Measurements from ENCODE around the gene GPR89B.
"Not testable (repeated sequence)": the region's sequence is repeated elsewhere in the genome, so short reads cannot be mapped to it uniquely, and the experiment has no call there.

The GPR89B gene

DNA sequence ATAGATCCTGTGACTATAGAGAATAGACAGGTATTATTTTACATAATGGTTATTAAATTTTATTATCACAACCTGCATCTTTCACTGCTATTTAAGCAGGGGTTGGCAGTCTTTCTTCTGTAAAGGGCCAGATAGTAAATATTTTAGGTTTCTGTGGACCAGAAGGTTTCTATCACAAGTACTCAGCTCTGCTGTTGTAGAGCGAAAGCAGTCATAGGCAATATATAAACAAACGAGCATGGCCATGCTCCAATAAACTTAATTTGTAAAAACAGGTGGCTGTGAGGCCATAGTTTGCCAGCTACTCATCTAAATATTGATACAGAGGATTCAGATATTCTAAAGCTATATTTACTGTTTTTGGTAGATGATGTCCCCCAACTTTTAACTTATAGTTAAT, 12.2 kb downstream of the GPR89B start:
- not testable (repeated sequence) for DNase-seq (ENCODE audit: low read depth in 2 of 2)

DNA sequence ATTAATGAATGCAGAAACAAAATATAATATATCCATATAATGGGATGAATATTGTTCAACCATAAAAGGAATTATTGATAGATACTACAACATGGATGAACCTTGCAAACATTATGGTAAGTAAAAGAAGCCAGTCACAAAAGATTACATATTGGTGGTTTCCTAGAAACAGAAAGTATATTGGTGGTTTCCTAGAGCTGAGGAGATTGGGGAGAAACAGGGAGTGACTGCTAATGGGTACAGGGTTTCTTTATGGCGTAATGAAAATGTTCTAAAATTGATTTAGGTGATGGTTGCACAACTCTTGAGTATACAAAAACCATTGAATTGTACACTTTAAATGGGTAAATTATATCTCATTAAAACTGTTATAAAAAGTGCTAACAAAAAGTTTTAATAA, 14.3 kb downstream of the GPR89B start:
- not testable (repeated sequence) for DNase-seq (ENCODE audit: low read depth in 2 of 2)

DNA sequence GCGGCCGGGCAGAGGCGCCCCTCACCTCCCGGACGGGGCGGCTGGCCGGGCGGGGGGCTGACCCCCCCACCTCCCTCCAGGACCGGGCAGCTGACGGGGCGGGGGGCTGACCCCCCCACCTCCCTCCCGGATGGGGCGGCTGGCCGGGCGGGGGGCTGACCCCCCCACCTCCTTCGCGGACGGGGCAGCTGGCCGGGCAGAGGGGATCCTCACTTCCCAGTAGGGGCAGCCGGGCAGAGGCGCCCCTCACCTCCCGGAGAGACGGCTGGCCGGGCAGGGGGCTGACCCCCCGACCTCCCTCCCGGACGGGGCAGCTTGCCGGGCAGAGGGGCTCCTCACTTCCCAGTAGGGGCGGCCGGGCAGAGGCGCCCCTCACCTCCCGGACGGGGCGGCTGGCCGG, 21.3 kb downstream of the GPR89B start:
- DNase-seq (ENCODE audit: low read depth in 2 of 2): not testable (repeated sequence)

DNA sequence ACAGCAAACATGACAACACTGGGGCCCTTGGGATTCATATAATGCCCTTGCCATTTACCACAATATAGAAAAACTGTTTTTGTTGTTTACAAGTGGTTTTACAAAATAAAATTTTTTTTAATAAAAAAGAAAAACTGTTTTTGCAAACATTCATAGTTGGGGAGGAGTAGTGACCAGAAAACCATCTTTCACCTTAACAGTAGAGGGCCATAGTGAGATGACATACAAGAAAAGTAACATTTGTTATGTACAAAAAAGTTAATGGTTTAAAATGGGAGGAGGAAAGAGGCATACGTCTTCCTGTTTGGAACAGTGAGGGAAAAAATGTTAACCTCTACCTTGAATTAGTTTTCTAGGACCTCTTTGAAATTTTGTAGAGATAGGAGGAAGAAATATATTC, 30.7 kb downstream of the GPR89B start:
- DNase-seq (ENCODE audit: low read depth in 2 of 2): not testable (repeated sequence)

DNA sequence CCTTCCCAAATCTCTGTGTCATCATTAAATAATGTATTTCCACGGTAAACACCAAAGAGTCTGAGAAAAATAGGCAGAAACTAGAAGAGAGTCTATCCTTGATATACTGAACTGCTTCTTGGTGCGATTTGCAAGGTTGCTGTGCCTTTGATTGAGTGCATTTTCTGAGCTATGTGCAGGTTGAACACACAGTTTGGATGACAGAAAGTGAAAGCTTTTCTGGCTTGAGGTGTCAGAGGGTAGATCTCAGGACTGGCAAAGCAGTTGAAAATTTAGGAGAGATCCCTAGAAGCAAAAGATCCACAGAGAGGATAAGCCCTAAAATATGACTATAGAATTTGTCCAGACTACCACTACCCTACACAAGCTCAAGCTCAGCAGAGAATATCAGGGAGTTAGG, 31.5 kb downstream of the GPR89B start:
- DNase-seq (ENCODE audit: low read depth in 2 of 2): not testable (repeated sequence)

DNA sequence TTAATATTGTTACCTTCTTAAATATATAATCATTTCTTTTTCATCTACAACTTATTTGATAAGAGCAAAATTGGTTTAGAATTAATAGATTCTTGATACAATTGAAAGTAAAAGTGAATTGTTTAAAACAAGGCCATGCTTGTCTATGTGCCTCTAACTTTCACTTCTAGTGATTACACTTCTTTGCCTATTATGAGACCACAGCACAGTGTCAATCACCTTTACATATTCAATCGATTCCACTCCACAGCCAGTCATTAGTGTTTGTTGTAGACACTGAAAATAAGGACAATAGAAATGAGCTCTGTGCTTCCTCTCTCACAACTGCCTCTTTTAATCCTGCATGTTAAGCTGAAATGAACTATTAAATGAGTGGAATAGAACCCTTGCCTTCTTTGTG, 36.4 kb downstream of the GPR89B start:
- not testable (repeated sequence) for DNase-seq (ENCODE audit: low read depth in 2 of 2)

DNA sequence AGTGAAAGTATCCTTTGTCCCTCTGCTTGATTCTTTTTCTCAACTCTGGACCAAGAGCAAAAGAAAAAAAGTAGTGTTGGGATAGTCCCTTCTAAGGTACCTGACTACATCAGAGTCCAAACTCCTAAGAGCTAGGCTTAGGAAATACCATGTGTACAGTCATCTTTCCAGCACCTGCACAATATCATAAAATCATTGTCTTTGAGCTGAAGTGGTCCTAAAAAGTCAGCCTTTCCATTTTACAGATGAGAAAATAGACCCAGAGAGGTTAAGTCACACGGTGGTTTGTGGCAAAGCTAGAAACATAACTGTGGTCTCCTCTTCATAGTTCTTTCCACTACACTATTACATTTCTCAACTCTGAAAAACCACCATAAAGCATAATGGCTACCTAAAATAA, 38.4 kb downstream of the GPR89B start:
- DNase-seq (ENCODE audit: low read depth in 2 of 2): not testable (repeated sequence)

DNA sequence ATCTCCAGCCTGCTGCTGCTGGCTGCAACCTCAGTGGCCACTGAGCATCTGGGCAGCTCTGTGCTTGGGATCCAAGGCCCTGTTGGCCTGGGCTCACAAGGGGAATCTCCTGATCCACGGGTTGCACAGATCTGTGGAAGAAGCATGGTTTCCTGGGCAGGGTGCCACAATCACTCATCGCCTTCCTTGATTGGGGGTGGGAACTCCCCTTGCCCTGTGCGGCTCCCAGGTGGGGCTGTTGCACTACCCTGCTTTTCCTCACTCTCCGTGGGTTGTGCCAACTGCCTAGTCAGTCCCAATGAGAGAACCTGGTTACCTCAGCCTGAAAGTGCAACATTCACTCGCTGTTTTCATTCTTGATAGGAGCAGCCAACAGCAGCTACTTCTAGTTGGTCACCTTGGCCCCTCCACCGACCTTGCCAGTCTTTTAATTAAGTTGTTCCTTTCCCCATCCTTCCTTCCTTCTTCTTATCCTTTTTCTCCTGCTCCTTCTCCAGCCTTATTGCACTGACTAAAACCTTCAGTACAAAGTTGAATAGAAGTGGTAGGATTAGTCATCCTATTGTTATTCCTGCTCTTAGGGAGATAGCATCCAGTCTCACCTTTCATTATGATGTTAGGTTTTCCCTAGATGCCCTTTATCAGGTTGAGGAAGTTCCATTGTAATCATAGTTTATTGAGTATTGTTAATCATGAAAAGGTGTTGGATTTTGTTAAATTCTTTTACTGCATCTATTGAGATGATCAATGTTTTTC, 50.9 kb downstream of the GPR89B start:
- not testable (repeated sequence) for DNase-seq (ENCODE audit: low read depth in 2 of 2)

DNA sequence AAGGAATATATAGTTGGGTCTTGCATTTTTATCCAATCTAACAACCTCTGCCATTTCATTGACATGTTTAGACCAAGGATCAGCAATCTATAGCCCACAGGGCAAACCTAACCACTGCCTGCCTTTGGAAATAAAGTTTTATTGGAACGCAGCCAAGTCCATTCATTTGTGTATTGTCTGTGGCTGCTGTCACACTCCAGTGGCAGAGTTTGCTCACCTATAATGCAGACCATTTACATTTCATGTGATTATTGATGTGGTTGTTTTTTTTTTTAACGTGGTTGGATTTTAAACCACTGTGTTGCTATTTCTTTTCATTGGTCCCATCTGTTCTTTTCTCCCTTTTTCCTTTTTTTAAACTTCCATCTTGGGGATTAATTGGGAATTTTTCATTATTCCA, 57.2 kb downstream of the GPR89B start:
- DNase-seq (ENCODE audit: low read depth in 2 of 2): not testable (repeated sequence)

DNA sequence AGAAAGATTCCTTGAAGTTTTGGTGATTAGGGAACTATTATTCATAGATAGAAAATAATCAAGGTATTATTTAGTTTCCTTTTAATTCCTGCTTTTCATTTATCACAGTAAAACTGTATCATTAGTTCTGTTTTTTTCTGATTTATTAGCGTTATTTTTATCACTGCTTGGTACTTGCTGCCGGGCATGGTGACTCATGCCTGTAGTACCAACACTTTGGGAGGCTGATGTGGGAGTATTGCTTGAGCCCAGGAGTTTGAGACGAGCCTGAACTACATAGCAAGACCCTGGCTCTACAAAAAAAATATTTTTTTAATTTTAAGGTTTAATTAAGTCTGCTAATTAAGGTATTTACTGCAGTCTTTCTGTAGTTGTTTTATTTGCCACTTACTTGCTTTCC, 59.7 kb downstream of the GPR89B start:
- DNase-seq (ENCODE audit: low read depth in 2 of 2): not testable (repeated sequence)

DNA sequence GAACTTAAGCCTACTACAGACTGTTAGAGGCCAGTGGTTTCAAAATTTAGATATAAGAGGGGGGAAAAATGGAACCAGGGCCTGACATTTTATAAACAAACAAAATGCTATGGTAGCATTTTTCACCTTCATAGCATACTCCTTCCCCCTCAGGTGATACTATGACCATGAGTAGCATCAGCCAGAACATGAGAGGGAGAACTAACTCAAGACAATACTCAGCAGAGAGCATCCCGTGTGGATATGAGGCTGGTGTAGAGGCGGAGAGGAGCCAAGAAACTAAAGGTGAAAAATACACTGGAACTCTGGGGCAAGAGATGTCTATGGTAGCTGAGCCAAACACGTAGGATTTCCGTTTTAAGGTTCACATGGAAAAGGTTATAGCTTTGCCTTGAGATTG, 64.7 kb downstream of the GPR89B start:
- DNase-seq (ENCODE audit: low read depth in 2 of 2): not testable (repeated sequence)

DNA sequence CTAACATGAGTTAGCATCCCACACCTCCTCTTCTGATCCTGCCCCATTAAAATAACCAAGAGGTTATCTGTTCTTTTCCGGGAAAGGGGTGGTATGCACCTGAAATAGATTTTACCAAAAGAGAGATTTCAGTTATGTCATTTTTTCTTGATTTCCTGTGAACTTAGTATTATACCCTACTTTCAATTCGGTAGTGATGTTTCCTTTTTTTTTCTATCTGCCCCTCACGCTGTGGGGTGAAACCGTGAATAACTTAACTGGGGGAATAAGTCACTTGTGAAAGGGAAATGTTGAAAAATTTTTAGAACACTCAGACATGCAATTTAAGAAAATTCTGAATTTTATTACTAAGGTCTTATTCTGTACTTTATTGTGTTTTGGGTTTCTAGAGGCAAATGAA, 65.2 kb downstream of the GPR89B start:
- DNase-seq (ENCODE audit: low read depth in 2 of 2): not testable (repeated sequence)

DNA sequence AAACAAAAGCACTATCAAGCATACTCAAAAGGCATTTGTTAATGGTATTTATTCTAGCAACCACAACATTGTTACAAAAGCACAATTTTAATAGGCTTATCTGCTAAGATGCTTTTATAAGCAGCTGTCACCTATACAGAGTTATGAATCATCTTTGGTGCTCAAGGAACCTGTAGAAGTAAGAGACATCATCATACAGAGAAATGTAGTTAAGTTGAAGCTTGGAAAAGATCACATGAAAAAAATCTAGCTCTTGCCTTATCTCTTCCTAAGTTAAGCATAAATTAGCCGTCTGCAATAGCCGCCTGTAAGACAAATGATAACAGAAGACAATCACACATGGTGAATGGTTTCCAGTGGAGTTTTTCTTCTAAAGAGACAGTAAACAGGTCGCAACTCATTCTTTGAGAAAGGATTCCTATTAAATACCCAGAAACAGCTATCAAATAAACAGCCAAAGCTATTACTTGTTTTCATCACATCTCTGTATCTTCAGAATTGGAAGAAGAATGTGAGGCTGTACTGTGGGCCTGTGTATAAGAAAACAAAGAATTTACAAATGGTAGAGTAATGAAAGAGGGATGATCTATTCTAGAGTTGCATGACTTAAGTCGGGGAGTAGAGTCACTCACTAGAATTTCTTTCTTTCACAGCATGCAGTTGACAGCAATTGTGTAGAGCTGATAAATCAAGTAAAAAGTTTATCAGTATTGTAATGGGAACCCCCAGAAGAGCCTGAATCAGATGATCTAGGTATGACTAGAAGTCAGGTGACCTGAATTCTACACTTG, 65.8 kb downstream of the GPR89B start:
- not testable (repeated sequence) for DNase-seq (ENCODE audit: low read depth in 2 of 2)

DNA sequence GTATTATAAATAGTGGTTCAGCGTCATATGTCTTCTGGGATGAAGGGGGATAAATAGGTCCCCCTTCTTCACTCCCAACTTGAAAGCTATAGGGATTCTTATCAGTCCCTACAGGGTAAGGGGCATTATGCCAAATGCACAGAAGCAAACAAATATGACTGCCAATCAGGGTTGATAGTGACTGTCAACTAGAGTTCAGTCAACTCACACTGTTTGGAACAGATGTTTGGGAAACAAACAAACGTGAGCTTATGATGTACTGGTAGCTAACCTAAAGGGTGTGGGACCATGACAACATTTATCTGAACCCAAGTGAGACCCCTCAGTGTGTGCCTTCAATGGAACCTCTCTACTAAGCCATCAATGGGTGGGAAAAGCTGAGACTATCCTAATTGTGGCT, 67.9 kb downstream of the GPR89B start:
- DNase-seq (ENCODE audit: low read depth in 2 of 2): not testable (repeated sequence)

DNA sequence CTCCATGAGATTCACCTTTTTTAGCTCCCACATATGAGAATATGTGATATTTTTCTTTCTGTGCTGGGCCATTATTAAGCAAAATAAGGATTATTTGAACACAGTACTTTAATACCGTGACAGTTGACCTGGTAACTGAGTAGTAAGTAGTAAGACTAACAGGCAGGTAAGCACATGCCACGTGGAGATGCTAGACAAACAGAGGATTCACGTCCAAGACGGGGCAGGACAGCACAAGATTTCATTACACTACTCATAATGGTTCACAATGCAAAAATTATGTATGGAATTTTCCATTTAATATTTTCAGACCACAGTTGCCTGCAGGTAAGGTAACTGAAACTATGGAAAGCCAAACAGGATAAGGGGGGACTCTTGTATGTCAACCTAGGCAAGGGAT, 79.5 kb downstream of the GPR89B start:
- not testable (repeated sequence) for DNase-seq (ENCODE audit: low read depth in 2 of 2)

DNA sequence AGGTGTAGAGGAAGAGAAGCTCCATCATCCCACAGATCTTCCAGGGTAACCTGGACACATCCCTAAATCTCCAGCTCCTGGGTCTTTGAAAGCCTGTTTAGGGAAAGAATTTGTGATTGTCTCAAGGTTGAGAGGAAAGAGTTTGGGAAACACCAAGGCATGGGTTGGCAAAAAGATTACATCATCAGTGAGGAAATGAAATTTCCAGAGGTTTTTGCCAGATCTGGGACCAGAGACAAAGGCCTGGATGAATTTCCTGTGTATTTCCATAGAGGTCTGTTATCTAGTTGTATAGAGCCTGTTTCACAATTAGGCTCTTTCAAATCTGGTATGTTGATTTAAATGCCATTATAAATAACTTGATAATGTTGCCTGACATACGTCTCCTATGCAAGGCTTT, 82.3 kb downstream of the GPR89B start:
- no peak for DNase-seq (ENCODE audit: low read depth in 2 of 2)

DNA sequence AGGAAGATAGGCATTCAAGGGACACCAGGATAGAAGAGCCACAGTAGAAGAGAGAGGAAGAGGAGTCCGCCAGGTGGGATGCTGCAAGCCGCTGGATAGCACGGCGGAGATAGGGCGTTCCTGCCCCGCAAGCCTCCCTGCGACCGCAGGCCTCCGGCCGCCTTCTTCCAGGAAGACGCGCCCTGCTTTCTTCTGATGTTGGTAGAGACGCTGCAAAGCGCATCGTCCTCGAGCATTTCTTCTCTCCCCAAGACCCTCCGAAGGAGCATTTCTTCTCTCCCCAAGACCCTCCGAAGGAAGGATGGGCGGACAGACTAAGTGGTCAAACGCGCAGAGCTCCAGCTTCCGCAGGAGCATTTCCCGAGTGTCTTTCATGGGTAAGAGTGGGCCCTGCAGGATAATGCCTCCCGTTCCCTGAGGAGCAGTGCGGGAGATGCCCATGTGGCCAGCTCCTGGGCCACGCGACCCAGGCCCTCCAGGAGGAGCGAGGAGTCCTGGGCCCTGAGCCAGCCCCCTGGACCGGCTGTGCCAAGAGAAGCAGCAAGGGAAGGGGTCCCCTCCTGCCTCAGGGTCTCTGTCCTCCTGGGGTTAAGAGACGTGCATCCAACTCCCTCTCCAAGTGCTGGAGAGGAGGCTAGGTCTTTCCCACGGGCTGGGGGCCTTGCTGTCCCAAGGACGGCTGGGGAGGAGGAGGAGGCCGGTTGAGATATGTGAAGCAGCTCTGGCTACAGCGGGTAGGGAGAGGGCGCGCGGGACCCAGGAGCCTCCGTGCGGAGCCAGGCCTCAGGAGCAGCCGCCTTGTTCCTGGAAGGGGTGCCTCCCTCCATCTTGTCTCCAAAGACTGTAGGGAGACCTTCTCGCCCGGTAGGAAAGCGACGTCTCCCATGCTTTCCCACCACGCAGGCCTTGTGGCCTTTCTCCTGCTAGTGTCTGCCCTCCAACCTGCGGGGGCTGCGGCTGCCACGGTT, 85.2 kb downstream of the GPR89B start:
- not testable (repeated sequence) for DNase-seq (ENCODE audit: low read depth in 2 of 2)

DNA sequence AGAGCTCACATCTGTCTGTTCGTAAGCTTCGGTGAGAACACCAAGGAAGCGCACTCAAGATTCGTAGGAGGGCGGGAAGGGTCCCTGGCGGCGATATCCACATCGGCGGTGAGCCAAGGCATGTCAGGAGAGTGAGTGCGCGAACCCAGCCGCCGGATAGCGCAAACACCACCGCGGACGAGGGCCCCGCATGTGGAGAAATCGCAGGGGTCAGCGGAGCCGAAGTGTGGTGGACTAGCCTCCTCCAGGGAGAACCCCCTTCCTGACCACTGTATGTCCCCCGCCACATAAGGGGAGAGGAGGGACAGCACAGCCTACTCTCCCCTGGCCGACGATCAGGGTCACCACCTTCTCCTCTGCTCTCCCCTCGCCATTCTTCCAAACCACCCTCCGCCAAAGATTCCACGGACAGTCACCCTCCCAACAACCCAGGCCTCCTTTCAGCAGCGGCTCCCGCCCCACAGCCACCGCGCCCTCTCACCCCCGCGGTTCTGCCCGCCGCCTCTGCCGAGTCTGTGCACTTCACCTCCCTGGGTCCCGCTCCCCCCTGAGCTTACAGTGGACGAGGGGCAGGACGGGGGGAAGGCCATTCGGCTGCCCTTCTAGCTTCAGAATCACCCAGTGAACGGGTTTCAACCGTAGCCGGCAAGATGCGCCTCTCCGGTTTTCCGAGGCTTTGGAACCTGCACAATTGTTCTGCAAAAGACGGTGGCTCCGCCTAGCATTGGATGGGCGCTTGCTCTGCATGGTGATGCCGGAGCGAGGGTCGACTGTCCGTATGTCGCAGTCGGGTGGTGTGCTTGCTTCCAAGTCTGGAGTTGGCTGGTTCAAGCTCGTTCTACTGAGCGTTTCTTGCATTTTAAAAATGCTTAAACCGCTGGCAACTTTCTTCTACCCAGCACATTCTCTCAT, 86.3 kb downstream of the GPR89B start:
- DNase-seq (ENCODE audit: low read depth in 2 of 2): not testable (repeated sequence)

DNA sequence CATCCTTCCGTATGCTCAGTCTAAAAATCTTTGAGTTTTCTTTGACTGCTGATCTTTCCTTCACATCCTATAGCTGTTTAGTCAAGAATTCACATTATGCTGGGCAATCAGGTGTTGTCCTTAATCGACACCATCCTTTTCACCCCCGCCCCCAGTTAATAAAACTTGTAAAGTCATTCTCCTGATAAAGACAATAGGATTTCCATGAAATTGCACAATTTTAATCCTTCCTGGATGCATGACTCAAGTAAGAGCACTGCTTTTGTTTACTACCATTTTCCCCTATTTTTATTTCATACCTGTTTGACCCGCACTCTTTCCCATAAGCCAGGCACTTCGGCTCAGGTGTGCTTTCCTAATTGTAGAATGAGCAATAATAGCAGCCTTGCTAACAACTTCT, 96.7 kb downstream of the GPR89B start:
- not testable (repeated sequence) for DNase-seq (ENCODE audit: low read depth in 2 of 2)

DNA sequence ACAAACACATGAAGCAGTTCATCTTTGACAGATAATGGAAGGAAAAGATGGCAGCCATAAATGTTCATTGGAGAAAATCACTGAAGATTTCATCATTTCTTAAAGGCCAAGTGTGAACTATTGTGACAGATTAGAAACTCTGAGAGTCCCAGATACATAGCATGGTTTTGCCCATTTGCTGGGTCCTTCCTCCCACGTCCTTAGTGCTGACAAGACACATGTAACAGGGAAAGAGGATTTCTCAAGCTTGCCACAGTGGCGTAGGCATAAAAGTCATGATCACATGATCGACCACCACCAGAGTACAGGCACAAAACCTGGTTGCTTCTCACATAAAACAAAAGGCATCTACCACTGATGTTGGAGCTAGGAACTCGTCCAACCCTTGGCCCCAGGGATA, 98.8 kb downstream of the GPR89B start:
- not testable (repeated sequence) for DNase-seq (ENCODE audit: low read depth in 2 of 2)

DNA sequence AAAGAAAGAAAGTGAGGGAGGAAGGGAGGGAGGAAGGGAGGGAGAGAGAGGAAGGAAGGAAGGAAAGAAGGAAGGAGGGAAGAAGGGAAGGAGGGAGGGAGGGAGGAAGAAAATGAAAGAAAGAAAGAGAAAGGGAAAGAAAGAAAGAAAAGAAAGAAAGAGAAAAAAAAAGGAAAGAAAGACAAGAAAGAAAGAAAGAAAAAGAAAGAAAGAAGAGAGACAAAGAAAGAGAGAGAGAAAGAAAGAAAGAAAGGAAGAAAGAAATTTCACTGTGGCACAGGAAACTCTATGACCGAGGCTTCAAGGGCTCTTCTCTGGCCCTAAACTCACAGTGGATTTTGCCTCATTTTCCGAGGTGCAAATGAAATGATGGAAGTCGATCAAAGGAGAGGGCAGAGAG, 104.0 kb downstream of the GPR89B start:
- DNase-seq (ENCODE audit: low read depth in 2 of 2): not testable (repeated sequence)

Measured in activated CD4-positive, alpha-beta T cell treated with anti-CD3 and anti-CD28 coated beads for 24 hours (primary cell).